HUES6 (cell line): ENCODE data around the gene CARM1.
A peak's percentile ranks its signal among the peaks of the same experiment; 100 is the strongest.

Source experiments
- H3K27ac ChIP-seq: 2 replicates; pipeline ENCODE4 v1.7.0; 2013; ENCODE audit warnings: low read depth, mild to moderate bottlenecking, low read length, inconsistent platforms
- H3K27me3 ChIP-seq: 2 replicates; pipeline ENCODE4 v1.6.1; 2013; ENCODE audit warnings: low read length; ENCODE audit not compliant: control insufficient read depth, insufficient read depth
- H3K36me3 ChIP-seq: 2 replicates; pipeline ENCODE4 v1.6.1; 2013; ENCODE audit warnings: low read length; ENCODE audit not compliant: control insufficient read depth, insufficient read depth
- H3K4me1 ChIP-seq: 2 replicates; pipeline ENCODE4 v1.6.1; 2013; ENCODE audit warnings: low read length; ENCODE audit not compliant: control insufficient read depth, insufficient read depth
- H3K4me3 ChIP-seq: 2 replicates; pipeline ENCODE4 v1.5.1; 2013; ENCODE audit warnings: low read depth, low read length
- H3K9ac ChIP-seq: one replicate; pipeline ENCODE4 v1.6.1; 2013; ENCODE audit warnings: mild to moderate bottlenecking, low read length
- H3K9me3 ChIP-seq: 2 replicates; pipeline ENCODE4 v1.6.1; 2013; ENCODE audit warnings: low read depth, low read length; ENCODE audit not compliant: control insufficient read depth, insufficient read depth

The CARM1 gene

DNA sequence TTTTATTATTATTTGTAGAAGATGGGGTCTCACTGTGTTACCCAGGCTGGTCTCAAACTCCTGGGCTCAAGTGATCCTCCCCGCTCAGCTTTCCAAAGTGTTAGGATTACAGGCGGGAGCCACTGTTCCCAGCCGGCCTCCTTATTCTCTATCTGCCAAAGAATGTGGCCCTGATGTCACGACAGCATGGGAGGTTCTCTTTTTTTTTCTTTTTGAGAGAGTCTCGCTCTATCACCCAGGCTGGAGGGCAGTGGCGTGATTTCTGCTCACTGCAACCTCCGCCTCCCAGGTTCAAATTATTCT, 23.5 kb downstream of the CARM1 start:
- Histone ChIP-seq H3K27ac (no peak overlapping the region), H3K4me1 (peaks cover 53% of the 10 kb centered on the region)

DNA sequence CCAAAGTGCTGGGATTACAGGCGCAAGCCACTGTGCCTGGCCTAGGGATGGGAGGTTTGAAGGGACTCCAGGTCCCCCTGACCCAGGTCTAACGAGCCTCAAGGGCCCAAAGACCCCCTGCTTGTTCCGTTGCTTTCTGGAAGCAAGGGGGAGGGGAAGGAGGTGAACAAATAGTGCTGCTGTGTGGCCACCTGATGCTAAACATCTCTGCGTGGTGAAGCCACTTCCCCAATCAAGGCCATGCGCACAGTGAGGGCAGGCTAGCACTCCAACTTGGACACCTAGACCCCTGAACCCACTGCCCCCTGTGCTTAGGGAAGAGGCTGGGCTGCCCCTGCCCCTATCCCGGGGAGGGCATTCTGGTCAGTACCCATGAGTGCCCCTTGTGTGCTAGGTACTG, 24.0 kb downstream of the CARM1 start:
- Histone ChIP-seq H3K4me1 (peaks cover 53% of the 10 kb centered on the region), H3K9ac (no peak overlapping the region), H3K9me3 (no peaks in the 10 kb centered on the region), H3K27me3 (no peaks in the 10 kb centered on the region), H3K4me3 (no peak overlapping the region), H3K36me3 (no peaks in the 10 kb centered on the region), H3K27ac (no peak overlapping the region)

More for the DNA sequence above, 23.5 kb downstream of the CARM1 start:
- H3K9me3 ChIP-seq = no peaks in the 10 kb centered on the region
- H3K9ac ChIP-seq = no peak overlapping the region
- no peaks in the 10 kb centered on the region for H3K27me3 ChIP-seq
- H3K4me3 ChIP-seq = no peak overlapping the region
- H3K36me3 ChIP-seq = no peaks in the 10 kb centered on the region

GRCh38 chr19:10895920-10896319, 24.6 kb downstream of the CARM1 start:
- Histone ChIP-seq H3K9ac (no peak overlapping the region), H3K27ac (no peak overlapping the region), H3K4me3 (no peak overlapping the region)

DNA sequence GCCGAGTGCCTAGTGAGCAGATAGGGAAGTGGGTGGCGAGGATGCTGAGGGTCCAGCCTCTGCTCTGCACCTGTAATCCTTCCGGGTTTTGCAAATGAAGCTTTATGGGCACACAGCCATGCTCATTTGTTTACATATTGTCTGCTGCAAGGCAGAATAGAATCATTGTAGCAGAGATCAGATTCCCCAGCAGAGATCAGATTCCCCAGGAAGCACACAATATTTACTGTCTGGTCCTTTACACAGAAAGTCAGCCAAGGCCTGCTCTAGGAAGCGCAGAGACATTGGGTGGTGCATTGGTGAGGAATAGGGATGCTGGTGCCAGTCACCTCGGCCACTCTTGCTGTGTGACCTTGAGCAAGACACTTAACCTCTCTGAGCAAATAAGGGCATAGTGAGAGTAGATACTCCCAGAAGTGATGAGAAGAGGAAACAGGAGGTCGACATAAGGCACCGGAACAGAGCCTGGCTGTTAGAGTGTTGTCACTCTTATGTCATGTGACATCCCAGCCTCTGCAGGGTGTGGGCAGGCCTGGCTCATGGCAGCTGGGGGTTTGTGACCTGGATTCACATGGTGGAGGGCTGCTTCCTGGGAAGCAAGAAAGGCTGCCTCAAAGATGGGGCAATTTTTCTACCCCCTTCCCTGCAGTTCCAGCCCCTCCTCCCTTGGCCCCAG, 25.6 kb downstream of the CARM1 start:
- no peak overlapping the region for H3K9ac ChIP-seq
- no peaks in the 10 kb centered on the region for H3K27me3 ChIP-seq
- 0 out of 2 replicates have a peak, but pooled peaks cover 2% of the 10 kb centered on the region for H3K9me3 ChIP-seq
- H3K36me3 ChIP-seq = no peaks in the 10 kb centered on the region
- H3K4me3 ChIP-seq = no peak overlapping the region
- peak overlapping the region; percentile 47; the same call in 1 of the 2 replicates for H3K27ac ChIP-seq
- peaks cover 40% of the 10 kb centered on the region for H3K4me1 ChIP-seq

More at GRCh38 chr19:10895920-10896319, 24.6 kb downstream of the CARM1 start:
- no peaks in the 10 kb centered on the region for H3K27me3 ChIP-seq
- no peaks in the 10 kb centered on the region for H3K36me3 ChIP-seq
- H3K9me3 ChIP-seq = no peaks in the 10 kb centered on the region
- H3K4me1 ChIP-seq = peaks cover 50% of the 10 kb centered on the region

GRCh38 chr19:10898633-10899032, 27.3 kb downstream of the CARM1 start:
- Histone ChIP-seq H3K9me3 (0 out of 2 replicates have a peak, but pooled peaks cover 7% of the 10 kb centered on the region), H3K36me3 (no peaks in the 10 kb centered on the region), H3K4me3 (no peak overlapping the region), H3K4me1 (peaks cover 33% of the 10 kb centered on the region), H3K27me3 (no peaks in the 10 kb centered on the region), H3K9ac (no peak overlapping the region), H3K27ac (0 out of 2 replicates have a peak overlapping the region, but pooled peaks have one; percentile 40)

GRCh38 chr19:10899151-10899653, 27.8 kb downstream of the CARM1 start:
- H3K27me3 ChIP-seq = no peaks in the 10 kb centered on the region
- no peak overlapping the region for H3K4me3 ChIP-seq
- H3K4me1 ChIP-seq = peaks cover 28% of the 10 kb centered on the region
- H3K9ac ChIP-seq = no peak overlapping the region
- H3K27ac ChIP-seq = no peak overlapping the region
- 0 out of 2 replicates have a peak, but pooled peaks cover 2% of the 10 kb centered on the region for H3K36me3 ChIP-seq
- 0 out of 2 replicates have a peak, but pooled peaks cover 7% of the 10 kb centered on the region for H3K9me3 ChIP-seq

- Histone ChIP-seq H3K4me3 (no peak overlapping the region), H3K9ac (no peak overlapping the region), H3K9me3 (0 out of 2 replicates have a peak, but pooled peaks cover 2% of the 10 kb centered on the region), H3K27ac (no peak overlapping the region), H3K36me3 (peaks cover 58% of the 10 kb centered on the region), H3K27me3 (no peaks in the 10 kb centered on the region), H3K4me1 (no peaks in the 10 kb centered on the region)
Measured at GRCh38 chr19:10907925-10908324, 36.6 kb downstream of the CARM1 start.

GRCh38 chr19:10908380-10908960, 37.1 kb downstream of the CARM1 start:
- peaks cover 60% of the 10 kb centered on the region for H3K36me3 ChIP-seq
- H3K4me1 ChIP-seq = no peaks in the 10 kb centered on the region

DNA sequence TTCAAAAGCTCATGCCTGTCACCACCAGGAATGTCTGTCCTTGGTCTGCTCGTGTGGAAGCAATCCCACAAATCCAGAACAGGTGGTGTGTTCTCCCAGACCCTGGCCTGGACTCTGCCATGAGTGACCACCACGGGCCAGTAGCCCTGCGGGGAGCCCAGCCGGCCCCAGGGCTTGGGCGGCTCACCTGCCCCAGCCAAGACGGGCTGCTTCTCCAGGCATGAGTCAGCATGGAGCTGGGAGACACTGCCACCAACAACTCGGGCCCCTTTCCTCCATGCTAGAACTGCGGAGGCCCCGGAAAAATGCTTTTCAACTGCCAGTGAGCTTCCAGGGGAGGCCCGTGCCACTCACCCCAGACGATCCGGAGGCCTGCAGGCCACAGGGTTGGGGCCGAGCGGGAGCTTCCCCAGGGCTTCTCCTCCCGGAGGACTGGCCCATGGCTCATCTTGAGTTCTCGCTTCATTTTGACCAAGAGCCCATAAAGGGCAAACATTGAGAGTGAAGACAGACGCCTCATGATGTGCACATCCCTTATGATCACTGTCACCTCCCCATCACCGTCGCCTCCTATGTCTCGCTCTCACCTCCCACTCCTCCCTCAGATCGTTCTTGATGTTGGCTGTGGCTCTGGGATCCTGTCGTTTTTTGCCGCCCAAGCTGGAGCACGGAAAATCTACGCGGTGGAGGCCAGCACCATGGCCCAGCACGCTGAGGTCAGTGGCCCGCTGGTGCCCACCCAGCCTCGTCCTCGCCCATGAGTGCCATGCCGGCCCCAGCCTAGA, 40.4 kb downstream of the CARM1 start:
- H3K27me3 ChIP-seq = no peaks in the 10 kb centered on the region
- H3K4me1 ChIP-seq = no peaks in the 10 kb centered on the region
- H3K9ac ChIP-seq = peak overlapping the region; percentile 26
- peaks cover 84% of the 10 kb centered on the region for H3K36me3 ChIP-seq
- H3K9me3 ChIP-seq = no peaks in the 10 kb centered on the region
- no peak overlapping the region for H3K4me3 ChIP-seq
- H3K27ac ChIP-seq = no peak overlapping the region; the same call in 1 of the 2 replicates

More at GRCh38 chr19:10908380-10908960, 37.1 kb downstream of the CARM1 start:
- no peak overlapping the region for H3K27ac ChIP-seq
- no peaks in the 10 kb centered on the region for H3K9me3 ChIP-seq
- no peak overlapping the region for H3K9ac ChIP-seq
- no peaks in the 10 kb centered on the region for H3K27me3 ChIP-seq
- no peak overlapping the region for H3K4me3 ChIP-seq

DNA sequence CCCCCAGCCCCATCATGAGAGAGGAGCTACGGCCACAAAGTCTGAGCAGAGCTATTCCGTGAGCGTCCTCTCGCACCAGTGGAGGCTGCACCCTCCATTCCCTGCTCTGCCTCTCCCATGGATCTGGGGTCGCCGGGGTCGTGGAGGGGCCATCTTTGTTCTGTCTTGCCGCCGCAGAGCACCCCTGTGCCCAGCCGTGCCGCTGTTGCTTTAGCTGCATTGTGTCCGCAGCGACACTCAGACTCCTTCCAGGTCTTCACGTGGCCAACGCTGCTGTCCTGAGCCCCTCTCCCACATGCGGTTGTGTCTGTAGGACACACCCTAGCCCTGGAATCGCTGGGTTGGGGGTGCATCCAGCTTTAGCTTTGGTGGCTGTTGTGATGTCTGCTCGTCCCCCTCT, 41.3 kb downstream of the CARM1 start:
- Histone ChIP-seq H3K27ac (no peak overlapping the region), H3K36me3 (peaks cover 78% of the 10 kb centered on the region)

More for the DNA sequence above, 41.3 kb downstream of the CARM1 start:
- Histone ChIP-seq H3K4me1 (no peaks in the 10 kb centered on the region), H3K9ac (no peak overlapping the region), H3K9me3 (no peaks in the 10 kb centered on the region), H3K4me3 (no peak overlapping the region), H3K27me3 (no peaks in the 10 kb centered on the region)
